ENCODE data around the gene CRELD1. TPM values are rescaled to one million over a fixed set of nuclear protein-coding genes. Genes with fewer than 3 reads are reported as not detected.

The CRELD1 gene
- total and polyA plus RNA-seq, 9 of the 15 experiments (the other 6 are each of a cell fraction or from before 2014, with no cell fraction given) = 3.3 to 25.8 (median 16.5) TPM

DNA sequence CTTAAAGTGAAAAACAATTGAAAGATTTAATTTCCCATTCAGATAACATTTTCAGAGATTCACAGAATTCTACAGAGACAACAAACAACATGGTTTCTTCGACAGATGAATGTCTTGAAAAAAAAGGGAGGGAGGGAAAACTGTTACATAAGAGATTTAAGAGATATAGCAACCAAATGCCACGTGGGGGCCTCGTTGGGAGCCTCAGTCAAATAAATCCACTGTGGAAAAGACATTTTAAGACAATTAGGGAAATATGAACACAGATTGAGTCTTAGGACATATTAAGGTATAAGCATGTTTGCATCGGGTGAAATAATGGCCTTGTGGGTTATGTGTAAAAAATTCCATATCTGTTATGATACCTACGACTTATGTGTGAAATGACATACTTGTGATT is 23.6 kb downstream of the CRELD1 start (continued):
- TF ChIP-seq, protein P1, sequence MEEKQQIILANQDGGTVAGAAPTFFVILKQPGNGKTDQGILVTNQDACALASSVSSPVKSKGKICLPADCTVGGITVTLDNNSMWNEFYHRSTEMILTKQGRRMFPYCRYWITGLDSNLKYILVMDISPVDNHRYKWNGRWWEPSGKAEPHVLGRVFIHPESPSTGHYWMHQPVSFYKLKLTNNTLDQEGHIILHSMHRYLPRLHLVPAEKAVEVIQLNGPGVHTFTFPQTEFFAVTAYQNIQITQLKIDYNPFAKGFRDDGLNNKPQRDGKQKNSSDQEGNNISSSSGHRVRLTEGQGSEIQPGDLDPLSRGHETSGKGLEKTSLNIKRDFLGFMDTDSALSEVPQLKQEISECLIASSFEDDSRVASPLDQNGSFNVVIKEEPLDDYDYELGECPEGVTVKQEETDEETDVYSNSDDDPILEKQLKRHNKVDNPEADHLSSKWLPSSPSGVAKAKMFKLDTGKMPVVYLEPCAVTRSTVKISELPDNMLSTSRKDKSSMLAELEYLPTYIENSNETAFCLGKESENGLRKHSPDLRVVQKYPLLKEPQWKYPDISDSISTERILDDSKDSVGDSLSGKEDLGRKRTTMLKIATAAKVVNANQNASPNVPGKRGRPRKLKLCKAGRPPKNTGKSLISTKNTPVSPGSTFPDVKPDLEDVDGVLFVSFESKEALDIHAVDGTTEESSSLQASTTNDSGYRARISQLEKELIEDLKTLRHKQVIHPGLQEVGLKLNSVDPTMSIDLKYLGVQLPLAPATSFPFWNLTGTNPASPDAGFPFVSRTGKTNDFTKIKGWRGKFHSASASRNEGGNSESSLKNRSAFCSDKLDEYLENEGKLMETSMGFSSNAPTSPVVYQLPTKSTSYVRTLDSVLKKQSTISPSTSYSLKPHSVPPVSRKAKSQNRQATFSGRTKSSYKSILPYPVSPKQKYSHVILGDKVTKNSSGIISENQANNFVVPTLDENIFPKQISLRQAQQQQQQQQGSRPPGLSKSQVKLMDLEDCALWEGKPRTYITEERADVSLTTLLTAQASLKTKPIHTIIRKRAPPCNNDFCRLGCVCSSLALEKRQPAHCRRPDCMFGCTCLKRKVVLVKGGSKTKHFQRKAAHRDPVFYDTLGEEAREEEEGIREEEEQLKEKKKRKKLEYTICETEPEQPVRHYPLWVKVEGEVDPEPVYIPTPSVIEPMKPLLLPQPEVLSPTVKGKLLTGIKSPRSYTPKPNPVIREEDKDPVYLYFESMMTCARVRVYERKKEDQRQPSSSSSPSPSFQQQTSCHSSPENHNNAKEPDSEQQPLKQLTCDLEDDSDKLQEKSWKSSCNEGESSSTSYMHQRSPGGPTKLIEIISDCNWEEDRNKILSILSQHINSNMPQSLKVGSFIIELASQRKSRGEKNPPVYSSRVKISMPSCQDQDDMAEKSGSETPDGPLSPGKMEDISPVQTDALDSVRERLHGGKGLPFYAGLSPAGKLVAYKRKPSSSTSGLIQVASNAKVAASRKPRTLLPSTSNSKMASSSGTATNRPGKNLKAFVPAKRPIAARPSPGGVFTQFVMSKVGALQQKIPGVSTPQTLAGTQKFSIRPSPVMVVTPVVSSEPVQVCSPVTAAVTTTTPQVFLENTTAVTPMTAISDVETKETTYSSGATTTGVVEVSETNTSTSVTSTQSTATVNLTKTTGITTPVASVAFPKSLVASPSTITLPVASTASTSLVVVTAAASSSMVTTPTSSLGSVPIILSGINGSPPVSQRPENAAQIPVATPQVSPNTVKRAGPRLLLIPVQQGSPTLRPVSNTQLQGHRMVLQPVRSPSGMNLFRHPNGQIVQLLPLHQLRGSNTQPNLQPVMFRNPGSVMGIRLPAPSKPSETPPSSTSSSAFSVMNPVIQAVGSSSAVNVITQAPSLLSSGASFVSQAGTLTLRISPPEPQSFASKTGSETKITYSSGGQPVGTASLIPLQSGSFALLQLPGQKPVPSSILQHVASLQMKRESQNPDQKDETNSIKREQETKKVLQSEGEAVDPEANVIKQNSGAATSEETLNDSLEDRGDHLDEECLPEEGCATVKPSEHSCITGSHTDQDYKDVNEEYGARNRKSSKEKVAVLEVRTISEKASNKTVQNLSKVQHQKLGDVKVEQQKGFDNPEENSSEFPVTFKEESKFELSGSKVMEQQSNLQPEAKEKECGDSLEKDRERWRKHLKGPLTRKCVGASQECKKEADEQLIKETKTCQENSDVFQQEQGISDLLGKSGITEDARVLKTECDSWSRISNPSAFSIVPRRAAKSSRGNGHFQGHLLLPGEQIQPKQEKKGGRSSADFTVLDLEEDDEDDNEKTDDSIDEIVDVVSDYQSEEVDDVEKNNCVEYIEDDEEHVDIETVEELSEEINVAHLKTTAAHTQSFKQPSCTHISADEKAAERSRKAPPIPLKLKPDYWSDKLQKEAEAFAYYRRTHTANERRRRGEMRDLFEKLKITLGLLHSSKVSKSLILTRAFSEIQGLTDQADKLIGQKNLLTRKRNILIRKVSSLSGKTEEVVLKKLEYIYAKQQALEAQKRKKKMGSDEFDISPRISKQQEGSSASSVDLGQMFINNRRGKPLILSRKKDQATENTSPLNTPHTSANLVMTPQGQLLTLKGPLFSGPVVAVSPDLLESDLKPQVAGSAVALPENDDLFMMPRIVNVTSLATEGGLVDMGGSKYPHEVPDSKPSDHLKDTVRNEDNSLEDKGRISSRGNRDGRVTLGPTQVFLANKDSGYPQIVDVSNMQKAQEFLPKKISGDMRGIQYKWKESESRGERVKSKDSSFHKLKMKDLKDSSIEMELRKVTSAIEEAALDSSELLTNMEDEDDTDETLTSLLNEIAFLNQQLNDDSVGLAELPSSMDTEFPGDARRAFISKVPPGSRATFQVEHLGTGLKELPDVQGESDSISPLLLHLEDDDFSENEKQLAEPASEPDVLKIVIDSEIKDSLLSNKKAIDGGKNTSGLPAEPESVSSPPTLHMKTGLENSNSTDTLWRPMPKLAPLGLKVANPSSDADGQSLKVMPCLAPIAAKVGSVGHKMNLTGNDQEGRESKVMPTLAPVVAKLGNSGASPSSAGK (IDR thresholded peaks at IDR 0.05) = peak; percentile 79
- TF ChIP-seq, protein P2, sequence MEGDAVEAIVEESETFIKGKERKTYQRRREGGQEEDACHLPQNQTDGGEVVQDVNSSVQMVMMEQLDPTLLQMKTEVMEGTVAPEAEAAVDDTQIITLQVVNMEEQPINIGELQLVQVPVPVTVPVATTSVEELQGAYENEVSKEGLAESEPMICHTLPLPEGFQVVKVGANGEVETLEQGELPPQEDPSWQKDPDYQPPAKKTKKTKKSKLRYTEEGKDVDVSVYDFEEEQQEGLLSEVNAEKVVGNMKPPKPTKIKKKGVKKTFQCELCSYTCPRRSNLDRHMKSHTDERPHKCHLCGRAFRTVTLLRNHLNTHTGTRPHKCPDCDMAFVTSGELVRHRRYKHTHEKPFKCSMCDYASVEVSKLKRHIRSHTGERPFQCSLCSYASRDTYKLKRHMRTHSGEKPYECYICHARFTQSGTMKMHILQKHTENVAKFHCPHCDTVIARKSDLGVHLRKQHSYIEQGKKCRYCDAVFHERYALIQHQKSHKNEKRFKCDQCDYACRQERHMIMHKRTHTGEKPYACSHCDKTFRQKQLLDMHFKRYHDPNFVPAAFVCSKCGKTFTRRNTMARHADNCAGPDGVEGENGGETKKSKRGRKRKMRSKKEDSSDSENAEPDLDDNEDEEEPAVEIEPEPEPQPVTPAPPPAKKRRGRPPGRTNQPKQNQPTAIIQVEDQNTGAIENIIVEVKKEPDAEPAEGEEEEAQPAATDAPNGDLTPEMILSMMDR (IDR thresholded peaks at IDR 0.05 in 2 of 3, conservative IDR thresholded peaks at IDR 0.05 in 1 of 3; ENCODE audit: insufficient read depth in 2 of 3, low read depth in 1 of 3, low read length in 3 of 3) = peak in 1 of 3 experiments; percentile 22; a peak in 2 of 6 replicates
